ENCODE data around the gene SPESP1. TPM values are rescaled to one million over a fixed set of nuclear protein-coding genes. Genes with fewer than 3 reads are reported as not detected.

Gene SPESP1
- total and polyA plus RNA-seq, 5 donors, result 2.0 to 10.8 (median 5.3) TPM

GRCh38 chr15:68992696-68993095 is 62.4 kb downstream of the SPESP1 start:
- Histone ChIP-seq H3K9me3 (ENCODE audit: control insufficient read depth, low read length) (no peaks in the 10 kb centered on the region), H3K4me1 (ENCODE audit: control insufficient read depth, insufficient read depth, low read length) (peaks cover 2% of the 10 kb centered on the region), H3K4me3 (ENCODE audit: low read length) (no peak overlapping the region), H3K27me3 (ENCODE audit: control insufficient read depth, insufficient read depth) (no peaks in the 10 kb centered on the region), H3K27ac (ENCODE audit: low read length) (no peak overlapping the region)
- no peak for DNase-seq
- WGBS, result 95% methylated on average over 6 of the region's 6 CpGs
- intact Hi-C loops (cut with DNase I), result no loop called here
- ATAC-seq, result no peak

GRCh38 chr15:68993276-68993675 is 63.0 kb downstream of the SPESP1 start:
- intact Hi-C loops (cut with DNase I), result no loop called here
- Histone ChIP-seq H3K4me1 (ENCODE audit: control insufficient read depth, insufficient read depth, low read length) (peaks cover 2% of the 10 kb centered on the region), H3K27ac (ENCODE audit: low read length) (no peak overlapping the region), H3K9me3 (ENCODE audit: control insufficient read depth, low read length) (no peaks in the 10 kb centered on the region), H3K4me3 (ENCODE audit: low read length) (no peak overlapping the region), H3K27me3 (ENCODE audit: control insufficient read depth, insufficient read depth) (no peaks in the 10 kb centered on the region)
- ATAC-seq (no peak), DNase-seq (no peak)
- whole genome bisulfite sequencing, result 93% methylated on average over 6 of the region's 6 CpGs

DNA sequence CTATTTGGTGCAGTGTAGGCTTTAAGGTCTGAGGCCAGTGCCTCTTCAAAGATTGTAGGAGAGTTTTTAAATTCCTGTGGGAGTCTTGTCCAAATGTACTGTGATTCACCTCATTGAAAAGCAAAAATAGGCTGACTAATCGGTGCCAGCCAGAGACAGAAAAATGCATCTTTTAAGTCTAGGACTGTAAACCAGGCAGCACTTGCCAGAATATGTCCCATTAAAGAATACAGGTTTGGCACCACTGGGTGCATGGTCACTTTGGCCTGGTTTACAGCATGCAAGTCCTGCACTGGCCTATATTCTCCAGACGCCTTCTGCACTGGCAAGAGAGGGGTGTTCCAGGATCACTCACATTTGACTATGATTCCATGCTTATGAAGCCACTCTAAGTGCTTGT is 63.8 kb downstream of the SPESP1 start:
- DNase-seq (no peak), ATAC-seq (no peak)
- Histone ChIP-seq H3K27me3 (ENCODE audit: control insufficient read depth, insufficient read depth) (no peaks in the 10 kb centered on the region), H3K27ac (ENCODE audit: low read length) (no peak overlapping the region), H3K4me1 (ENCODE audit: control insufficient read depth, insufficient read depth, low read length) (peaks cover 2% of the 10 kb centered on the region), H3K9me3 (ENCODE audit: control insufficient read depth, low read length) (no peaks in the 10 kb centered on the region), H3K4me3 (ENCODE audit: low read length) (no peak overlapping the region)
- 91% methylated on average over 2 of the region's 2 CpGs for WGBS
- intact Hi-C loops (cut with DNase I), result no loop called here

DNA sequence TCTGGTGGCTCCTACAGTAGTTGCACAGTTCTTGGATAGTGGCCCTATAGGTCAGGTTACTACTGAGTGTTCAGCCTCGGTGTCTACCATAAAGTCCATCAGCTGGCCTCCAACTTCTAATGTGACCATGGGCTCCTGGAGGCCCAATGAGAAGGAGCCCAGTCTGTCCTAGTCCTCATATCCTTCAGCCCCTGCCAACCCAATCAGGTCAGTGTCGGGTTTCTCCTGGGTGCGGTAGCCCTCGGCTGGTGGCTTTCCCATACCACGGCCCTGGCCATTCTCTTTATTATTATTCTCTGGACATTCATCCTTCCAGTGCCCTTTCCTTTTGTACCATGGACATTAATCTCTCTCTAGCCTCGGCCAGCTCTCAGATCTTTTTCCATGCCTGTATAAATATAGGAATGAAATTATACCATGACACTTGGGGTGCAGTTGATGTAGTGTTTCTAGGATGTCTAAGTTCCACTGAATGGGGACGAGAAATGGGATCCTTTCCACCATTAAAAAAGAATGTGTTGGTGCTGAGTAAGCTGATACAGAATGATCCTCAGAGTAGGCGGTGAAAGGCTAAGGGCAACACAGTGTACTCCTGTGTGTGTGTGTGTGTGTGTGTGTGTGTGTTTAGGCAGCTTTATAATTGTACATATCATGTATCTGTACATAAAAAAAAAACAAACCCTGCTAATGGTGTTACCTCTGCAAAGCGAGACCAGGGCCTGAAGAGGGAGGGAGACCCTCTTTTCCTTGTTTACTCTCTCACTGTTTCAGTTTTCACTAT is 64.8 kb downstream of the SPESP1 start:
- DNase-seq, result no peak
- no peak for ATAC-seq
- no peak overlapping the region for H3K4me3 ChIP-seq (ENCODE audit: low read length)
- 90% methylated on average over 9 of the region's 9 CpGs for WGBS
- H3K4me1 ChIP-seq (ENCODE audit: control insufficient read depth, insufficient read depth, low read length), result peaks cover 2% of the 10 kb centered on the region
- intact Hi-C loops (cut with DNase I), result no loop called here
- no peak overlapping the region for H3K27ac ChIP-seq (ENCODE audit: low read length)
- H3K27me3 ChIP-seq (ENCODE audit: control insufficient read depth, insufficient read depth), result no peaks in the 10 kb centered on the region
- no peaks in the 10 kb centered on the region for H3K9me3 ChIP-seq (ENCODE audit: control insufficient read depth, low read length)

Other genes starting within 250 kb of the SPESP1 start
- 100 to 1,000 TPM; 104 to 145 (median 122) TPM for gene ANP32A, start 109.6 kb upstream of the SPESP1 start, total RNA-seq
- 103 TPM for gene ANP32A, start 109.6 kb upstream of the SPESP1 start, polyA plus RNA-seq
- under 1 TPM in 3 of 4 donors, not detected in 1; 0.03 to 0.17 (median 0.06) TPM for gene NOX5, start 84.2 kb downstream of the SPESP1 start, total RNA-seq
- 0.09 TPM for gene NOX5, start 84.2 kb downstream of the SPESP1 start, polyA plus RNA-seq
- gene GLCE, start 230.1 kb downstream of the SPESP1 start, total RNA-seq, result 10 to 100 TPM in 1 of 4 donors, 1 to 10 TPM in 3; 8.5 to 10.2 (median 9.0) TPM
- gene GLCE, start 230.1 kb downstream of the SPESP1 start, polyA plus RNA-seq, result 4.8 TPM